Measurements from ENCODE around the gene CD81.

DNA sequence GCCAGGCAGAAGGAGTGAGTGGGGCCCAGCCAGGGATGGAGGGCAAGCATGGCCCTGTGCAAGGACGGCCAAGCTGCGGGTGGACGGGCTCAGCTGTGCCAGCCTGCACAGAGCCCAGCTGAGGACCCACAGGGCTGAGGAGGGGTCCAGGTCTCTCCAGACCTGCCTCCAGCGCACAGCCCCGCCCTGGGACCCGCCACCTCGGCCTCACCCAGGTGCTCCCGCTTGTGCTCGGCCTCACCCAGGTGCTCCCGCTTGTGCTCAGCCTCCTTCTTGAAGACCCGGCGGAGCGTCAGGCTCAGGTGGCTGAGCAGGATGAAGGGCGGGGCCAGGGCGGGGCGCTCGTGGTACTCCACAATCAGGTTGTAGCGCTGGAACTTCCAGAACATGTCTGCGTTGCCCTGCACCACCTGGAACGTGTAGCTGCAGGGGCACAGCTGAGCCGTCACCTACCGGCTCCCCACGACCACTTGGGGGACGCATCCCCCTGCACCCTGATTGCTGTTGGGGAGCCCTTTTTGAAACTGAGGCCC is 29.8 kb downstream of the CD81 start:
- no peak for TF ChIP-seq CTCF (conservative IDR thresholded peaks at IDR 0.05; ENCODE audit: low read depth, low read length)
- no peak for TF ChIP-seq EZH2 (IDR thresholded peaks at IDR 0.05; ENCODE audit: borderline replicate concordance, low read depth, low read length, poor library complexity, severe bottlenecking)

Data from A673 (cell line).